ENCODE measurements around the gene SNX22.

SNX22 gene

DNA sequence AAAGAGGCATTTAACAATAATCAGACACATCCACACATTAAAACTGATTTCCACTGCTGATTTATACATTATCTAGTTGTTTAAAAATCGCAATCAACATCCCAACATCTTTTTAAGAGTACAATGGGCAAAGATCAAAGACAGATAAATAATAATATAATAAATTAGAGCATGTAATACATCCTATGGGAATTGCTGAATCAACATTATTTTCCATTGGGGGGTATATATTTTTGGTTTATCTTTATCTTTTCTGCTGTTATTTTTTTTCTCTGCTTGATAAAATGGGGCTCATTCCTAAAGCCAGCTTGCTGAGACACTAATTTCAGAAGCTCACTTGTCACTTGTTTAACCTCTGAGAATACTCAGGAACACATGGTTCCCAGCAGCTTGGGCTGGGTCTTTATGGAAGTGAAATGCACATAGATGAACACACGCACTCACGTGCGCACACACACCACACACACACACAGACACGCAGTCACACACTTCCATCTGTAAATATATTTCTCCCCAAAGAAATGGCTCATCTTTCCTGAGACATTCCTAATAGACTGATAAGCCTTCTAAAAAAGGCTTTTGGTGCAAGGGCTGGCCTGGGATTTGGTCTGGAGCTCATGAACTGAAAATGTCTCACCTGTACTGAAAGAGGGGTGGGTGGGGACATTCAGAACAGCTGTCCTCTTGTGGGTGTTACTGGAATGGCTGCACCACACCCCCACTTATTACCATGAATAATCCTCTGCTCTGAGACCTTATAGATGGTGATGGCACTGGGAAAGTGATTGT is 14.8 kb downstream of the SNX22 start:
- TF ChIP-seq, protein P1, sequence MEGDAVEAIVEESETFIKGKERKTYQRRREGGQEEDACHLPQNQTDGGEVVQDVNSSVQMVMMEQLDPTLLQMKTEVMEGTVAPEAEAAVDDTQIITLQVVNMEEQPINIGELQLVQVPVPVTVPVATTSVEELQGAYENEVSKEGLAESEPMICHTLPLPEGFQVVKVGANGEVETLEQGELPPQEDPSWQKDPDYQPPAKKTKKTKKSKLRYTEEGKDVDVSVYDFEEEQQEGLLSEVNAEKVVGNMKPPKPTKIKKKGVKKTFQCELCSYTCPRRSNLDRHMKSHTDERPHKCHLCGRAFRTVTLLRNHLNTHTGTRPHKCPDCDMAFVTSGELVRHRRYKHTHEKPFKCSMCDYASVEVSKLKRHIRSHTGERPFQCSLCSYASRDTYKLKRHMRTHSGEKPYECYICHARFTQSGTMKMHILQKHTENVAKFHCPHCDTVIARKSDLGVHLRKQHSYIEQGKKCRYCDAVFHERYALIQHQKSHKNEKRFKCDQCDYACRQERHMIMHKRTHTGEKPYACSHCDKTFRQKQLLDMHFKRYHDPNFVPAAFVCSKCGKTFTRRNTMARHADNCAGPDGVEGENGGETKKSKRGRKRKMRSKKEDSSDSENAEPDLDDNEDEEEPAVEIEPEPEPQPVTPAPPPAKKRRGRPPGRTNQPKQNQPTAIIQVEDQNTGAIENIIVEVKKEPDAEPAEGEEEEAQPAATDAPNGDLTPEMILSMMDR (conservative IDR thresholded peaks at IDR 0.05; ENCODE audit: low read depth) = no peak
- CTCF ChIA-PET = interaction anchor here (0.6 kb wide), 2 partner anchors 12 to 520 kb away, joined by 4 read pairs; no protein-coding TSS in a partner anchor
- DNase-seq (ENCODE audit: low spot score) = no peak
- POLR2A ChIA-PET (ENCODE audit: low non-redundant PET) = no interaction called here
- H3K27ac ChIP-seq = no peak overlapping the region

DNA sequence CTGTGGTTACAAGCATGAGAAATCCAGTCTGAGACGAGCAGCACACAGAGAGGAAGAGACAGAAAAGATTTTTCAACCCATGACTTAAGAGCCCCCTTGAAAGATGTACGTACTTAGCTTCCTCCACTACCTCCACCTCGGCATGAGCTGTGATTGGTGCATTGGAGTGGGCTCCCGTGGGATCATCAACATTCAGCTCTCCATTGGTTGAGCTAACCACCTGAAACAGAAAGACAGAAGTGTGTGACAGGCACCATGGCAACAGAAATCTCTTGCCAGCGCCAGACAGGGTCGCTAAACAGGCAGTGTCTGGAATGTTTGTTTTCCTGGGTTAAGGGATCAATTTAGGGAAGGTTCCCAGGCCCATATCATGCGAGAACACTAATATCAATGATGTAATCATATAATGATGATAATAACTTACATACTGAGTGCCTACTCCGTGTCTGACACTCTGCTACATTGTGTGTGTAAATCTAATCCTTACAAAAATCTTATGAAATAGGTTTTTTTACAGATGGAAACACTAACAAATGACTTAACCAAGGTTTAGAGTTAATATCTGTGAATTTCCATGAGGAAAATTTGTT is 28.8 kb downstream of the SNX22 start:
- no peak for DNase-seq (ENCODE audit: low spot score)
- TF ChIP-seq, protein P1 (conservative IDR thresholded peaks at IDR 0.05; ENCODE audit: low read depth) = no peak
- CTCF ChIA-PET = no interaction called here
- POLR2A ChIA-PET (ENCODE audit: low non-redundant PET) = no interaction called here
- no peak overlapping the region for H3K27ac ChIP-seq

DNA sequence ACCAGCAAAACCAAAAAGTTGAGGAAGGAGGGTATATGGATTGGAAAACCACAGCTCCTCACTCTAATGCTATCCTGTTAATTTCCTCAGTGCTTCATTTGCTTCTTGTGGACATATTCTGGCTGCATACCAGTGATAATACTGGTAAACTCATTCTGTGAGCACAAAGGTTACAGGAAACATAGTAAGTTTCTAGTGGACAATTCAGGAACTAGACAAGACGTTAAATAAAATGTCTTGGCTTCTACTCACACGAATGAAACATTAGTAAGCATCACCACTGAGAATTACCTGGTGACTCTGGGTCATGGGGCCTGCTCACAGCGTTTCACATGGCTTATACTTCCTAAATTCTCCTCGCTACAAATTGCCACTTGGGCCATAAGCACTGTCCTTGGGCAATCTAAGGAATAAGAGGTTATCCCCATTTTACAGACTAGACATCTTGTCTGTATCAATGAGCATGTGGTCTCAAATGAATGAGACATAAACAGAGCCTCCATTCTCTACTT is 31.4 kb downstream of the SNX22 start:
- TF ChIP-seq, protein P1 (conservative IDR thresholded peaks at IDR 0.05; ENCODE audit: low read depth) = no peak
- ChIA-PET POLR2A (ENCODE audit: low non-redundant PET) (no interaction called here), CTCF (no interaction called here)
- H3K27ac ChIP-seq = no peak overlapping the region
- DNase-seq (ENCODE audit: low spot score) = no peak

DNA sequence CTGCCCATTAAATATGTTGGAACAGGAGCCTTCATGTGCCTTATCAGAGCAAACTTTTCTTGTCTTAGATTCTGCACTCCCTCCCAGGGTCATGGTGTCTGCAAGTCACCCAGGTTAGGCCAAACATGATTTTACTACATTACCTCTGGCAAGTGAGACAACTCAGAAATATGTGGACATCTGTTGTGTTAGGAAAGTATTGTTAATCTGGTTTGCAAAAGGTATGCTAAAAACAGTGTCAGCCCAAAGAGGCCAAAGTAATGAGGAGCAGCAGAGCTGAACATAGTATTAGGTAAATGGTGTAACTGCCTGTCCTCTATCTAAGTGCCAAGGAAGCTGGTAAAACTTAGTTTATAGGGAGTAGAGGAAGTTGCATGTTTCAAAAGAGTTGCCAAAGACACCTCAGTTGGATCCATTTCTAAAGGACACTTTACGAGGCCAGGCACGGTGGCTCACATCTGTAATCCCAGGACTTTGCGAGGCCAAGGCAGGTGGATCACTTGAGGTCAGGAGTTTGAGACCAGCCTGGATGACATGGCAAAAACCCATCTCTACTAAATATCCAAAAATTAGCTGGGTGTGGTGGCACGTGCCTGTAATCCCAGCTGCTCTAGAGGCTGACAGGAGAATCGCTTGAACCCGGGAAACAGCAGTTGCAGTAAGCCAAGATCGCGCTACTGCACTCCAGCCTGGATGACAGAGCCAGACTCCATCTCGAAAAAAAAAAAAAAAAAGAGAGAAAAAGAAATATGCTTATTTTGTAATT is 33.8 kb downstream of the SNX22 start:
- ChIA-PET CTCF (interaction anchor here (0.6 kb wide), 1 partner anchor 380 kb away, joined by 3 read pairs; no protein-coding TSS in a partner anchor), POLR2A (ENCODE audit: low non-redundant PET) (no interaction called here)
- TF ChIP-seq, protein P1 (conservative IDR thresholded peaks at IDR 0.05; ENCODE audit: low read depth) = no peak
- no peak overlapping the region for H3K27ac ChIP-seq
- DNase-seq (ENCODE audit: low spot score) = no peak

DNA sequence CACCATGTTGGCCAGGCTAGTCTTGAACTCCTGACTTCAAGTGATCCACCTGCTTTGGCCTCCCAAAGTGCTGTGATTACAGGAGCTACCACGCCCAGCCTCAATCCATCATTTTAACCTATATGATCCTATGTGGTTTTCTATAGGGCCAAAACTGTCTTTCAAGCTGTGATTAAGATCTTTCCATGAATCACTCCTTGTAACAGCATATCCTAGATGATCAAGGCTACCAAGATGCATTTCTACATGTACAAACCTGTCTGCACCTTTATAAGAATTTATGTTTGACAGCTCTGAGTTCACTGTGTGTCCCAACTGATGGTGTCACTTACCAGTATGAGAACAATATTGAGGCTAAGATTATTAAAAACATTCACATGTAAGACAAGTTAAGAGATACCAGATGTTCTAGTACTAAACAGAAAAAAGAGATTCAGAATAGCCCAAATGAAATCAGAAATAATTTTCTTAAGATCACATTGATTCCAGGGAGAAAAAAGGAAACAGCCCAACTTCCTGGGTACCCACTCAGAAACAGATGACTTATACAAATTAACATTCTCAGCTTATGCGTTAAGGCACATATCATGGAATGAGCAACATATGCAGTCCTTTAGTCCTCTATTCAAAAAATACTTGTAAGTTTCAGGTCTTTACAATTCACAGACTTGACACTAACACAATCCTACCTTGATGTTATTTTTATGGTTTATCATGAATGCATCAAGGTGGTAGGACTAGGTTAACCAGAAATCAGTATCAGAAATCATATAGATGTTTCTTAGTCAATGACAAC is 36.1 kb downstream of the SNX22 start:
- ChIA-PET POLR2A (ENCODE audit: low non-redundant PET) (no interaction called here), CTCF (no interaction called here)
- TF ChIP-seq, protein P1 (conservative IDR thresholded peaks at IDR 0.05; ENCODE audit: low read depth) = no peak
- peak overlapping the region; percentile 83 for H3K27ac ChIP-seq
- peak; percentile 94 for DNase-seq (ENCODE audit: low spot score)
